NCI-H2227 treated with DMSO at 0.1 percent for 48 hours (cell line): ENCODE measurements around the gene GLOD4.
A peak's percentile ranks its signal among the peaks of the same experiment; 100 is the strongest.

Source experiments
- DNase-seq: peaks from one replicate; lab custom pipeline; 2025; lab: John Stamatoyannopoulos, UW

GLOD4 gene

GRCh38 chr17:740240-741017, 41.7 kb downstream of the GLOD4 start:
- DNase-seq: no peak

- DNase-seq: no peak
Observed at GRCh38 chr17:737561-738113, 44.4 kb downstream of the GLOD4 start.

GRCh38 chr17:733743-734142, 48.3 kb downstream of the GLOD4 start:
- DNase-seq: no peak

DNA sequence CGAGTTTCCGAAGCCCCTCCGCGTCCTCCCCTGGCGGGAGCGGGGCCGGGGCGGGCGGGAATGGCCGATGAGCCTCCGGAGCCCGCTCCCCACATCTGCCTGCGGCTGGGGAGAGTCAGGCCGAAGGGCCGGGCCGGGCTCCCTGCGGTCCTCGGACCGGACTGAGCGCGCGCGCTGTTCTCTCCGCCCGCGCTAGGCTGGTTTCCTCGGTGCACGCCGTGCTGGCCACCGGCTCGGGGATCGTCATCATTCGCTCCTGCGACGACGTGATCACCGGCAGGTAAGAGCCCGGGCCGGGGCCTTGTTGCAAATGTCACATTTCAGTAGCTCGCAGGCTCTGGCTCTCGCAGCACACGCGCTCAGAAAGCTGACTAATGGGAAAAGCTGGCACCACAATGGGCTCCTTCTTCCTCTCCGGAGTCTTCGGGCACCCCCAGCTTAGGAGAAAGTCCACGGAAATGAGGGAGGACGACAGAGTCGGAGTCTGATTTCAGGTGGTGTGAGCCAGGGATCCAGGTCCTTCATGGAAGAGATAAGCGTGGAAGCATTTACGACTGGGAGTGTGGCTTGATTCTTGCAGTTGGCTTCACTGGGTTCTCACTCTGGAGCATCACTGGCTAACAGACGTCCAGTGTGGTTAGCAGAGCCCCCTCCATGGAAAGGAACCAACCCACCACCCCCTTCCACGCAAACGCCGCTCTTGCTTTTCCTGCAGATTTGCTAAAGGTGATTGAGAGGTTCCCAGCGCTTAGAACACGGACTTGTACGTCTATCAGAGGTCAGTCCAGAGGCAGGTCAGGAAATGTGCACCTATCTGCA, 49.0 kb downstream of the GLOD4 start:
- DNase-seq: no peak

- peak; percentile 30 for DNase-seq
Observed at GRCh38 chr17:732067-732901, 49.8 kb downstream of the GLOD4 start, which contains the start of gene TLCD3A. Gene TLCD3A (plus strand): TSS chr17:732596. CDS start chr17:732648, 52 bp downstream.

GRCh38 chr17:731644-732066, 50.4 kb downstream of the GLOD4 start:
- DNase-seq: no peak

GRCh38 chr17:728911-729310, 53.2 kb downstream of the GLOD4 start:
- no peak for DNase-seq

- no peak for DNase-seq
Observed at GRCh38 chr17:726271-726919, 55.7 kb downstream of the GLOD4 start.

GRCh38 chr17:725746-726145, 56.3 kb downstream of the GLOD4 start:
- DNase-seq: no peak

DNA sequence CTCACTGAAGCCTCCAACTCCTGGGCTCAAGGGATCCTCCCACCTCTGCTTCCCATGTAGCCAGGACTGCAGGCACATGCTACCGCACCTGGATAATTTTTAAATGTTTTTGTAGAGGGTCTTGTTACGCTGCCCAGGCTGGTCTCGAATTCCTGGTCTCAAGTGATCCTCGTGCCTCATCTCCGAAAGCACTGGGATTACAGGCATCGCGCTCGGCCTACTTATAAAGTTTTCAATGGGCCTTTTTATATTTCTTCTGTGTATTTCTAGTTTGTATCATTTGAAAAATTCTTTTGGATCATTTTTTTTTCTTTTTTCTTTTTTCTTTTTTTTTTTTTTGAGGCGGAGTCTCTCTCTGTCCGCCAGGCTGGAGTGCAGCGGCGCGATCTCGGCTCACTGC, 57.0 kb downstream of the GLOD4 start:
- DNase-seq: no peak

GRCh38 chr17:721540-721937, 60.5 kb downstream of the GLOD4 start:
- no peak for DNase-seq

DNA sequence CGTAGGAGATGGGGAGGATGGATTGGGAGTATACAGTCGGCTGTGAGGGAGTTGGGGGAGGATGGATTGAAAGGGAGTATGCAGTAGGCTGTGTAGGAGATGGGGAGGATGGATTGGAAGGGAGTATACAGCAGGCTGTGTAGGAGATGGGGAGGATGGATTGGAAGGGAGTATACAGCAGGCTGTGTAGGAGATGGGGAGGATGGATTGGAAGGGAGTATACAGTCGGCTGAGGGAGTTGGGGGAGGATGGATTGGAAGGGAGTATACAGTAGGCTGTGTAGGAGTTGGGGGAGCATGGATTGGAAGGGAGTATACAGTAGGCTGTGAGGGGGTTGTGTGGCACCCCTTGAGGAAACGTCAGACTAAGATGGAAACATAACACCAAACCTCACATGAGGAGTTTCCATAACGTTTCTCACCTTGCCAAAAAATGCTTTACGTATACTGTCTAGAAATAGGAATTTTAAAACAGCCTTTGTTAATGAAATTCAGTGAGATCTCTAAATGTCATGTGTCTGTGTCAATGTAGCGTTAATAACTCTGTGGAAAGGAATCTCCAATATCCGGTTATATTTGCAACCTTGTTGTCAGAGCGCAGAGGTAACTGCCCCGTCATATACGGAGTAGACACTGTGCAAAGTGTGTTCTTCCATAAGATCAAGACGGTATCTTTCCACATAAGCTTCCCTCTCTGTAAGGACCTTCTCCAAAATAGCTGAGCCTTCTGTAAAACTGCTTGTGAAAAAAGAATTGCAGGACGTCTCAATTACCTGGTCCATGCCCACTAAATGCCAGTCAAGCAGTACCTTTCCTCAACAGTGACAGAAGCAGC, 61.2 kb downstream of the GLOD4 start:
- no peak for DNase-seq

DNA sequence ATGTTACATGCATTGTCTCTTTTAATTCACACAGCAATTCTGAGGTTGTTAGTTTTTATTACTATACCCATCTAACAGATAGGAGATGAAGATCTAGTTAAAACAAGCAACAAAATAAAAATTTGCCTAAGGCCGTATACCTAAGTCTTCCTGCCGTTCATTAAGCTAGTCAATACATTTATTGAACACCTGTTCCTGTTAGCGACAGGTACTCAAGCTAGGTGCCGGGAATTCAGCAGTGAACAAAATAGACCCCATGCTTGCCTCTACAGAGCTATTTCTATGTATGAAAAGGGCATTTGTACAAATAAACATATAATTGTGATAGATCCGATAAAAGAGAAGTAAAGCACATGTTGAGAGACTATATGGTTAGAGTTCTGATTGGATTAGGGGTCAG, 64.0 kb downstream of the GLOD4 start:
- no peak for DNase-seq
